Esophagus (tissue), 2 donors: Measurements from ENCODE around the gene SNAP23. TPM values are rescaled to one million over a fixed set of nuclear protein-coding genes. Genes with fewer than 3 reads are reported as not detected.

Source experiments
- H3K27ac ChIP-seq, 2 donors: one replicate each; pipeline ENCODE4 v1.5.1; 2013; ENCODE audit warnings: low read depth in 2 of 2, mild to moderate bottlenecking in 2 of 2, inconsistent platforms in 1 of 2, low read length in 1 of 2, moderate library complexity in 1 of 2
- H3K27me3 ChIP-seq, 2 donors: one replicate each; pipeline ENCODE4 v1.6.1; 2013; ENCODE audit warnings: low read length in 2 of 2, control low read depth in 1 of 2, mild to moderate bottlenecking in 1 of 2; ENCODE audit not compliant: insufficient read depth in 2 of 2, control insufficient read depth in 1 of 2
- H3K36me3 ChIP-seq, 2 donors: one replicate each; pipeline ENCODE4 v1.6.1; 2013; ENCODE audit warnings: low read length in 1 of 2; ENCODE audit not compliant: control insufficient read depth in 2 of 2, insufficient read depth in 2 of 2
- H3K4me1 ChIP-seq, 2 donors: one replicate each; pipeline ENCODE4 v1.6.1; 2013; ENCODE audit warnings: low read length in 1 of 2; ENCODE audit not compliant: control insufficient read depth in 2 of 2, insufficient read depth in 2 of 2
- H3K4me3 ChIP-seq, 2 donors: one replicate each; pipeline ENCODE4 v1.5.1; 2013; ENCODE audit warnings: low read length in 2 of 2, mild to moderate bottlenecking in 2 of 2, low read depth in 1 of 2, moderate library complexity in 1 of 2
- H3K9me3 ChIP-seq, 2 donors: one replicate each; pipeline ENCODE4 v1.6.1; 2013; ENCODE audit warnings: mild to moderate bottlenecking in 2 of 2, low read depth in 1 of 2, low read length in 1 of 2, moderate library complexity in 1 of 2; ENCODE audit not compliant: control insufficient read depth in 2 of 2, insufficient read depth in 1 of 2
- WGBS, 2 donors: extraction: QIAGEN DNeasy Blood & Tissue Kit; methylation state at CpG; one replicate each; pipeline ENCODE4 v1.1.7; 2013; 5-methylcytosine and 5-hydroxymethylcytosine counted together
- polyA plus RNA-seq, 2 donors: library from polyadenylated mRNA; stranded (reverse); fragments of 200-250 nt; gene quantifications; one replicate each; pipeline ENCODE4 v1.2.3, GENCODE V29; 2013
- donor health status: healthy with polysubstance abuse.
- donor health status: Bipolar disorder and iron deficiency.

Gene SNAP23
- polyA plus RNA-seq, 2 donors = 22.5 to 30.3 TPM

DNA sequence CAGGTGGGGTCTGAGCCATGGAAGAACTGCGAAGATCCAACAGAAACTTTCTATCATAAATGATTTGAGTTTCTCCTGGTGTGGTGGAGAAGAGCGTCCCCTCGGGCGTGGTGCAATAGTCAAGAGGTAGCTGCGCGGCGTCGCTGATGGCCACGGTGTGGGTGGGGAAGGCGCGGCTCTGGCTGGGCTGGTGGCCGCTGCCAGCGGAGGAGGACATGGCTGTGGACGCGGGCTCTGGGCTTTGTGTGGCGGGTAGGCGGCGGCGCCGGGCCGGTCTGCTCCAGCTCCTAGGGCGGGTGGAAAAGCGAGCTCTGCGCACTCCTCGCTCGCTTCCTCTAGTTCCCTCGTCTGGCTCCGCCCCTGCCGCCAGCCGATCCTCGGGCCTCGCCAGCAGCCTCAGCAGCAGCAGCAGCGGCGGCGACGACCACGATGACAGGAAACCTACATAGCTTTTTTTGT is 85.9 kb downstream of the SNAP23 start:
- WGBS, 2 donors = 1% methylated on average over 35 to 37 of the region's 37 CpGs
- H3K4me3 ChIP-seq = peak overlapping the region; percentile 30 to 54
- H3K27ac ChIP-seq = peak overlapping the region; percentile 72 to 81
- peaks cover 0 to 2% of the 10 kb centered on the region in 2 donors for H3K36me3 ChIP-seq
- H3K27me3 ChIP-seq = no peaks in the 10 kb centered on the region
- no peaks in the 10 kb centered on the region for H3K9me3 ChIP-seq
- peaks cover 0 to 3% of the 10 kb centered on the region in 2 donors for H3K4me1 ChIP-seq

Other genes with a start within 250 kb of the SNAP23 start
- 10 to 100 TPM; 11.9 to 14.1 TPM for gene GANC, start 222.4 kb upstream of the SNAP23 start, polyA plus RNA-seq
- gene TMEM87A, start 222.2 kb upstream of the SNAP23 start, polyA plus RNA-seq = 10 to 100 TPM; 23.9 to 39.6 TPM
- gene CAPN3, start 136.1 kb upstream of the SNAP23 start, polyA plus RNA-seq = 10 to 100 TPM in 1 of 2 donors, 1 to 10 TPM in 1; 7.4 to 25.8 TPM
- 1 to 10 TPM; 6.0 to 6.6 TPM for gene ZNF106, start 4.5 kb upstream of the SNAP23 start, polyA plus RNA-seq
- 1 to 10 TPM; 5.7 to 7.5 TPM for gene LRRC57, start 53.2 kb downstream of the SNAP23 start, polyA plus RNA-seq
- gene HAUS2, start 53.2 kb downstream of the SNAP23 start, polyA plus RNA-seq = 1 to 10 TPM; 6.7 to 8.1 TPM
- gene STARD9, start 80.0 kb downstream of the SNAP23 start, polyA plus RNA-seq = 1 to 10 TPM; 2.2 to 5.7 TPM
- gene CDAN1, start 241.5 kb downstream of the SNAP23 start, polyA plus RNA-seq = 10 to 100 TPM in 1 of 2 donors, 1 to 10 TPM in 1; 5.0 to 10.8 TPM